GM19438 (cell line): Measurements from ENCODE around the gene CAMK1D.
"Not testable (repeated sequence)": the region's sequence is repeated elsewhere in the genome, so short reads cannot be mapped to it uniquely, and the experiment has no call there.

Source experiments
- ATAC-seq: cut with Tn5 transposase; IDR thresholded peaks from one replicate; pipeline ENCODE4 v1.9.1; 2021; ENCODE audit warnings: low read depth; ENCODE audit not compliant: unreplicated experiment

The CAMK1D gene

GRCh38 chr10:12420530-12421120, 71.3 kb downstream of the CAMK1D start:
- no peak for ATAC-seq

GRCh38 chr10:12422189-12422588, 72.8 kb downstream of the CAMK1D start:
- no peak for ATAC-seq

- ATAC-seq, result no peak
These were observed 74.5 kb downstream of the CAMK1D start for GRCh38 chr10:12423896-12424295.

GRCh38 chr10:12427276-12427675, 77.9 kb downstream of the CAMK1D start:
- ATAC-seq, result no peak

- no peak for ATAC-seq
These were observed 79.2 kb downstream of the CAMK1D start for GRCh38 chr10:12428447-12429135.

GRCh38 chr10:12430406-12430982, 81.1 kb downstream of the CAMK1D start:
- no peak for ATAC-seq

GRCh38 chr10:12431151-12432101, 82.1 kb downstream of the CAMK1D start:
- no peak for ATAC-seq

GRCh38 chr10:12432402-12433189, 83.2 kb downstream of the CAMK1D start:
- ATAC-seq, result no peak

- no peak for ATAC-seq
These were observed 84.9 kb downstream of the CAMK1D start for GRCh38 chr10:12434277-12434676.

GRCh38 chr10:12434677-12435076, 85.3 kb downstream of the CAMK1D start:
- ATAC-seq, result not testable (repeated sequence)

GRCh38 chr10:12435348-12435747, 86.0 kb downstream of the CAMK1D start:
- ATAC-seq, result no peak

- ATAC-seq, result no peak
These were observed 89.8 kb downstream of the CAMK1D start for GRCh38 chr10:12438919-12439692.

GRCh38 chr10:12439767-12440166, 90.4 kb downstream of the CAMK1D start:
- not testable (repeated sequence) for ATAC-seq

GRCh38 chr10:12443026-12443425, 93.7 kb downstream of the CAMK1D start:
- no peak for ATAC-seq

GRCh38 chr10:12444981-12445700, 95.8 kb downstream of the CAMK1D start:
- no peak for ATAC-seq

- ATAC-seq, result no peak
These were observed 96.5 kb downstream of the CAMK1D start for GRCh38 chr10:12445701-12446334.

- no peak for ATAC-seq
These were observed 99.0 kb downstream of the CAMK1D start for GRCh38 chr10:12448340-12448728.

GRCh38 chr10:12448729-12449391, 99.5 kb downstream of the CAMK1D start:
- ATAC-seq, result peak; percentile 72
